H1 (cell line): ENCODE results near the gene FAM240A. TPM values are rescaled to one million over a fixed set of nuclear protein-coding genes. Genes with fewer than 3 reads are reported as not detected.

ENCODE experiments used
- CTCF ChIA-PET: fragments of 300-600 bp; sonication (Branson Sonifier 250); formaldehyde crosslinking; loops from one replicate; lab custom pipeline; 2021; ENCODE audit not compliant: partially characterized antibody; lab: Charles Lee
- POLR2A ChIA-PET: fragments of 300-600 bp; sonication (Branson Sonifier 250); formaldehyde crosslinking; loops from one replicate; lab custom pipeline; 2021; ENCODE audit warnings: inconsistent platforms; ENCODE audit not compliant: partially characterized antibody; lab: Charles Lee
- DNase-seq, 2 experiments: peaks; one replicate each; pipeline versions ENCODE4 v3.0.0 to v3.0.0-alpha.2; 2010 to 2022; ENCODE audit warnings: low spot score in 2 of 2, low read depth in 1 of 2, mixed read lengths in 1 of 2
- FAIRE-seq: peaks from 2 replicates; lab custom pipeline; 2011; peaks lifted over from hg19 to GRCh38; lab: Jason Lieb, UNC
- H2AFZ ChIP-seq: 2 replicates; pipeline ENCODE4 v1.8.1; 2012; ENCODE audit warnings: low read length, inconsistent platforms
- H2AK5ac ChIP-seq: 2 replicates; pipeline ENCODE4 v1.6.1; 2013; ENCODE audit warnings: low read depth, low read length
- H2BK120ac ChIP-seq: replicated peaks from 2 replicates; pipeline ENCODE3; 2013; ENCODE audit warnings: low read depth, low read length, inconsistent platforms
- H2BK12ac ChIP-seq: 2 replicates; pipeline ENCODE4 v1.6.1; 2013; ENCODE audit warnings: low read depth, low read length
- H2BK15ac ChIP-seq: 2 replicates; pipeline ENCODE4 v1.6.1; 2013; ENCODE audit warnings: low read length
- H2BK20ac ChIP-seq: 2 replicates; pipeline ENCODE4 v1.6.1; 2013; ENCODE audit warnings: low read length
- H2BK5ac ChIP-seq: 2 replicates; pipeline ENCODE4 v1.6.1; 2013; ENCODE audit warnings: low read depth, low read length
- H3K14ac ChIP-seq: 2 replicates; pipeline ENCODE4 v1.6.1; 2013; ENCODE audit warnings: inconsistent platforms; ENCODE audit not compliant: insufficient read length
- H3K18ac ChIP-seq: 2 replicates; pipeline ENCODE4 v1.6.1; 2013; ENCODE audit warnings: low read length; ENCODE audit errors: extremely low read depth
- H3K23ac ChIP-seq: 2 replicates; pipeline ENCODE4 v1.6.1; 2013; ENCODE audit warnings: inconsistent platforms; ENCODE audit not compliant: insufficient read length
- H3K23me2 ChIP-seq: 2 replicates; pipeline ENCODE4 v1.6.1; 2013; ENCODE audit warnings: low read depth, low read length
- H3K27ac ChIP-seq: 2 replicates; pipeline ENCODE4 v1.6.1; 2011; ENCODE audit warnings: low read depth, low read length, inconsistent platforms
- H3K27me3 ChIP-seq, 4 experiments: replicated peaks in 1 of 4; 1 replicate in 1 of 4; 2 replicates in 3 of 4; pipeline versions ENCODE4 v1.6.1 to v1.8.1; 2011 to 2013; ENCODE audit warnings: low read length in 3 of 4, mild to moderate bottlenecking in 3 of 4, inconsistent platforms in 2 of 4, mixed read lengths in 2 of 4, moderate library complexity in 1 of 4; ENCODE audit not compliant: control insufficient read depth in 3 of 4, insufficient read depth in 3 of 4; ENCODE audit errors: extremely low read depth in 1 of 4
- H3K36me3 ChIP-seq, 4 experiments: 2 replicates each; pipeline versions ENCODE4 v1.6.1 to v1.8.1; 2011 to 2013; ENCODE audit warnings: mild to moderate bottlenecking in 4 of 4, low read length in 3 of 4, moderate library complexity in 2 of 4, control low read depth in 1 of 4, inconsistent platforms in 1 of 4; ENCODE audit not compliant: insufficient read depth in 4 of 4, control insufficient read depth in 2 of 4
- H3K4ac ChIP-seq: replicated peaks from 2 replicates; pipeline ENCODE3; 2013; ENCODE audit warnings: low read length, low read depth, mixed read lengths, inconsistent platforms; ENCODE audit not compliant: insufficient read length
- H3K4me1 ChIP-seq, 4 experiments: replicated peaks in 1 of 4; 1 replicate in 1 of 4; 2 replicates in 3 of 4; pipeline versions ENCODE4 v1.6.1 to v1.8.1; 2011 to 2013; ENCODE audit warnings: low read length in 3 of 4, inconsistent platforms in 2 of 4, mixed read lengths in 1 of 4; ENCODE audit not compliant: insufficient read depth in 4 of 4, control insufficient read depth in 3 of 4
- H3K4me2 ChIP-seq, 2 experiments: 2 replicates each; pipeline versions ENCODE4 v1.6.1 to v1.8.1; 2011 to 2013; ENCODE audit warnings: low read depth in 2 of 2, low read length in 2 of 2, control low read depth in 1 of 2, inconsistent platforms in 1 of 2, mild to moderate bottlenecking in 1 of 2; ENCODE audit not compliant: insufficient read depth in 1 of 2
- H3K4me3 ChIP-seq, 4 experiments: fragments of 200-600, 300-600 bp in 1 of 4; sonication (generic), shearing (Covaris generic), sonication (Bioruptor Twin) in 1 of 4; 2 replicates each; pipeline versions ENCODE4 v1.5.1 to v1.8.1; 2011 to 2016; ENCODE audit warnings: low read length in 4 of 4, low read depth in 3 of 4, control low read depth in 2 of 4, inconsistent platforms in 2 of 4, mild to moderate bottlenecking in 2 of 4, mixed read lengths in 1 of 4, moderate library complexity in 1 of 4; ENCODE audit not compliant: insufficient read depth in 2 of 4; ENCODE audit errors: extremely low read depth in 1 of 4
- H3K56ac ChIP-seq: replicated peaks from 2 replicates; pipeline ENCODE3; 2013; ENCODE audit warnings: low read depth, mild to moderate bottlenecking, mixed read lengths, low read length, inconsistent platforms; ENCODE audit not compliant: insufficient read length
- H3K79me1 ChIP-seq: 2 replicates; pipeline ENCODE4 v1.6.1; 2013; ENCODE audit warnings: low read depth, low read length, control low read depth
- H3K79me2 ChIP-seq, 2 experiments: 2 replicates each; pipeline versions ENCODE4 v1.6.1 to v1.8.1; 2012 to 2013; ENCODE audit warnings: low read length in 2 of 2, mild to moderate bottlenecking in 2 of 2, inconsistent platforms in 1 of 2; ENCODE audit not compliant: insufficient read depth in 2 of 2, control insufficient read depth in 1 of 2
- H3K9ac ChIP-seq, 4 experiments: replicated peaks in 1 of 4; 1 replicate in 1 of 4; 2 replicates in 3 of 4; pipeline versions ENCODE4 v1.6.1 to v1.8.1; 2011 to 2013; ENCODE audit warnings: low read depth in 3 of 4, low read length in 3 of 4, control low read depth in 2 of 4, mild to moderate bottlenecking in 2 of 4, moderate library complexity in 2 of 4, inconsistent platforms in 1 of 4; ENCODE audit errors: extremely low read depth in 1 of 4
- H3K9me3 ChIP-seq, 2 experiments: 2 replicates each; pipeline versions ENCODE4 v1.6.1 to v1.8.1; 2012 to 2013; ENCODE audit warnings: mild to moderate bottlenecking in 2 of 2, moderate library complexity in 2 of 2, control low read depth in 1 of 2, inconsistent platforms in 1 of 2, low read depth in 1 of 2, low read length in 1 of 2, mixed read lengths in 1 of 2; ENCODE audit not compliant: insufficient read depth in 2 of 2
- H4K20me1 ChIP-seq, 2 experiments: replicated peaks in 1 of 2; 2 replicates each; pipeline versions ENCODE3 to v1.8.1; 2011 to 2013; ENCODE audit warnings: inconsistent platforms in 2 of 2, low read length in 2 of 2, mild to moderate bottlenecking in 1 of 2; ENCODE audit not compliant: insufficient read depth in 2 of 2, control insufficient read depth in 1 of 2
- H4K5ac ChIP-seq: 2 replicates; pipeline ENCODE4 v1.6.1; 2013; ENCODE audit warnings: low read length, low read depth, mixed read lengths, inconsistent platforms; ENCODE audit not compliant: insufficient read length
- H4K8ac ChIP-seq: 2 replicates; pipeline ENCODE4 v1.8.0; 2013; ENCODE audit warnings: mild to moderate bottlenecking, moderate library complexity, low read length, inconsistent platforms; ENCODE audit not compliant: insufficient read depth; ENCODE audit errors: extremely low read depth
- H4K91ac ChIP-seq: replicated peaks from 2 replicates; pipeline ENCODE3; 2013; ENCODE audit warnings: low read length, mixed read lengths, inconsistent platforms; ENCODE audit not compliant: insufficient read length
- CBX8 ChIP-seq: fragments of 300-800, 300-1000 bp; sonication (generic); IDR thresholded peaks from 2 replicates; pipeline ENCODE4 v1.7.1; 2016; ENCODE audit warnings: low read depth, low read length, borderline replicate concordance
- NANOG ChIP-seq: IDR thresholded peaks from 2 replicates; pipeline ENCODE4 v1.6.1; 2011; ENCODE audit warnings: low read length, low read depth, mild to moderate bottlenecking, inconsistent platforms; ENCODE audit not compliant: insufficient read depth, poor library complexity, severe bottlenecking
- RBBP5 ChIP-seq: IDR thresholded peaks from 2 replicates; pipeline ENCODE4 v1.7.1; 2012; ENCODE audit warnings: low read depth, mild to moderate bottlenecking, inconsistent platforms, low read length, moderate library complexity, borderline replicate concordance
- WGBS, 2 experiments: shearing (Covaris generic) in 1 of 2; methylation state at CpG; one replicate each; pipeline versions ENCODE4 v1.1.6 to v1.1.7; 2013 to 2015; ENCODE audit warnings: low lambda C conversion rate in 2 of 2, mixed read lengths in 2 of 2, inconsistent platforms in 1 of 2, low coverage in 1 of 2, missing lambda C conversion rate in 1 of 2; ENCODE audit not compliant: insufficient replicate concordance in 2 of 2, insufficient coverage in 1 of 2, insufficient read length in 1 of 2; ENCODE audit errors: extremely low coverage in 1 of 2, missing lambda C conversion rate in 1 of 2; 5-methylcytosine and 5-hydroxymethylcytosine counted together
- polyA plus RNA-seq, 7 experiments: library from polyadenylated mRNA; depleted of rRNA in 3 of 7; stranded (reverse) in 5 of 7; unstranded in 2 of 7; fragments of >200 nt in 5 of 7; fragments of 200-250 nt in 2 of 7; gene quantifications; 1 replicate in 5 of 7; 2 replicates in 1 of 7; 4 replicates in 1 of 7; pipeline versions ENCODE4 v1.2.1 to v1.2.3, GENCODE V29; 2011 to 2013; ENCODE audit warnings: missing spikeins in 2 of 7, mixed read lengths in 2 of 7
- total RNA-seq: library from RNA; stranded (reverse); fragmentation: NEBNext Ultra II Directional; extraction: Animal tissue kit (Norgen Biotek cat#: 25700); gene quantifications from 2 replicates; pipeline ENCODE4 v1.2.1, GENCODE V29; 2021

Gene FAM240A
- total and polyA plus RNA-seq, 2 of the 8 experiments (the other 6 are each of a cell fraction or from before 2014, with no cell fraction given), result 0.08 TPM; not detected in 1

DNA sequence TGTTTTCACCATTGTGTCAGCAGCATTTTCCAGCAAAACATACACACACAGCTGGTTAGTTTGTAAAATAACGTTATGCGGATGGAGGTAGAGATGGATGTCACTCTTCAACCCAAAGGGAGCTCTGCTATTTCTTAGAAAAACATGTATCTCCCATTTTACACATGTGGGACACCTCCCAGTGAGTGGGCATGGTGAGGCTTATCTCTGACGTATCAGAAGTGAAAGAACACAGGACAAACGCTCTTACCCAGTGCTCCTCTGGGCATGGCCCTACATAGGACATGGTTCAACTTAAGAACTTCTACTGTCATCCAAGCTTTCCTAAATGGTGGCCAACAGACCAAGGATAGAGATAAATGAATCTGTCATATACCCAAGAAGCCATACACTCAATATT lies 2.1 kb downstream of the FAM240A start:
- DNase-seq, result peak in 1 of 2 experiments; percentile 30
- Histone ChIP-seq H3K56ac (no peak overlapping the region), H2AFZ (no peak overlapping the region), H3K4ac (no peak overlapping the region), H3K36me3 (no peaks in the 10 kb centered on the region), H2BK15ac (no peak overlapping the region), H3K4me3 (no peak overlapping the region), H3K14ac (no peak overlapping the region), H3K23me2 (no peaks in the 10 kb centered on the region), H3K23ac (no peak overlapping the region), H3K4me1 (peaks cover 0 to 9% (median 3%) of the 10 kb centered on the region in 4 experiments; a peak in 6 of 7 replicates), H2BK120ac (no peak overlapping the region), H3K9me3 (no peaks in the 10 kb centered on the region), H4K20me1 (no peaks in the 10 kb centered on the region), H3K27me3 (no peaks in the 10 kb centered on the region), H4K5ac (no peak overlapping the region), H3K4me2 (no peak overlapping the region), H3K27ac (no peak overlapping the region), H2BK5ac (no peak overlapping the region), H2BK20ac (no peak overlapping the region; the same call in 1 of the 2 replicates), H3K18ac (no peak overlapping the region), H3K79me1 (no peaks in the 10 kb centered on the region), H4K8ac (no peak overlapping the region), H2BK12ac (no peak overlapping the region; the same call in 1 of the 2 replicates), H2AK5ac (0 out of 2 replicates have a peak overlapping the region, but pooled peaks have one; percentile 18), H4K91ac (no peak overlapping the region), H3K79me2 (no peaks in the 10 kb centered on the region), H3K9ac (no peak overlapping the region)
- TF ChIP-seq RBBP5 (no peak), NANOG (no peak), CBX8 (no peak)
- WGBS, 2 experiments, result 94% methylated on average over 4 of the region's 4 CpGs; no CpG with 5 or more reads in 1 of the 2 experiments
- POLR2A ChIA-PET, result interaction anchor here (1.1 to 1.7 kb wide), 6 partner anchors 10 to 40 kb away, joined by 3 to 7 read pairs (median 5); no protein-coding TSS in a partner anchor
- no peak for FAIRE-seq
- CTCF ChIA-PET, result interaction anchor here (1.2 to 6.8 kb wide), 5 partner anchors 11 to 125 kb away, joined by 4 to 56 read pairs (median 5); no protein-coding TSS in a partner anchor
